Skeletal muscle tissue (tissue), 4 donors: ENCODE results near the gene DTX3. TPM values are rescaled to one million over a fixed set of nuclear protein-coding genes. Genes with fewer than 3 reads are reported as not detected.

ENCODE experiments used
- H3K27ac ChIP-seq: one replicate; pipeline ENCODE4 v1.7.0; 2013; ENCODE audit warnings: mild to moderate bottlenecking, low read depth, low read length, inconsistent platforms
- H3K27me3 ChIP-seq, 3 donors: one replicate each; pipeline ENCODE4 v1.7.0; 2013; ENCODE audit warnings: low read length in 3 of 3; ENCODE audit not compliant: control insufficient read depth in 3 of 3, insufficient read depth in 3 of 3
- H3K36me3 ChIP-seq, 3 donors: one replicate each; pipeline ENCODE4 v1.7.0; 2013; ENCODE audit warnings: low read length in 3 of 3; ENCODE audit not compliant: control insufficient read depth in 3 of 3, insufficient read depth in 3 of 3
- H3K4me1 ChIP-seq, 3 donors: one replicate each; pipeline ENCODE4 v1.7.0; 2013; ENCODE audit warnings: low read length in 3 of 3, mild to moderate bottlenecking in 3 of 3; ENCODE audit not compliant: control insufficient read depth in 3 of 3, insufficient read depth in 3 of 3
- H3K4me3 ChIP-seq, 3 donors: one replicate each; pipeline ENCODE4 v1.7.0; 2013; ENCODE audit warnings: low read length in 3 of 3
- H3K9ac ChIP-seq, 3 donors: one replicate each; pipeline ENCODE4 v1.7.0; 2013; ENCODE audit warnings: low read length in 3 of 3, mild to moderate bottlenecking in 3 of 3, moderate library complexity in 2 of 3, low read depth in 1 of 3
- H3K9me3 ChIP-seq, 3 donors: one replicate each; pipeline ENCODE4 v1.7.0; 2013; ENCODE audit warnings: low read length in 3 of 3; ENCODE audit not compliant: control insufficient read depth in 3 of 3
- total RNA-seq: library from RNA; depleted of rRNA; stranded (reverse); fragments of >200 nt; gene quantifications from one replicate; pipeline ENCODE4 v1.2.3, GENCODE V29; 2014
- donor health status: Osteomylitis.

Gene DTX3
- total RNA-seq, 1 donor from 2014 or later = 7.8 TPM

GRCh38 chr12:57611108-57611826 lies 6.6 kb downstream of the DTX3 start, which contains the start of gene ARHGEF25:
TSS of gene ARHGEF25 (plus strand) at chr12:57611435. CDS start at chr12:57611895, 460 bp downstream.
- H3K9me3 ChIP-seq = no peaks in the 10 kb centered on the region
- peaks cover 0 to 8% (median 6%) of the 10 kb centered on the region in 3 donors for H3K36me3 ChIP-seq
- H3K27me3 ChIP-seq = peaks cover 26 to 62% (median 53%) of the 10 kb centered on the region in 3 donors
- peak within 1 kb of the TSS; percentile 45 to 73 (median 51) for H3K9ac ChIP-seq
- peaks cover 11 to 24% (median 13%) of the 10 kb centered on the region in 3 donors for H3K4me1 ChIP-seq
- peak within 1 kb of the TSS; percentile 66 for H3K27ac ChIP-seq
- H3K4me3 ChIP-seq = peak within 1 kb of the TSS; percentile 52 to 64 (median 56)

- H3K27me3 ChIP-seq = peaks cover 26 to 65% (median 54%) of the 10 kb centered on the region in 3 donors
- H3K9me3 ChIP-seq = no peaks in the 10 kb centered on the region
- peaks cover 10 to 24% (median 13%) of the 10 kb centered on the region in 3 donors for H3K4me1 ChIP-seq
- peak overlapping the region; percentile 30 for H3K27ac ChIP-seq
- peak overlapping the region in 1 of 3 donors; percentile 54 for H3K9ac ChIP-seq
- H3K4me3 ChIP-seq = peak overlapping the region; percentile 26 to 41 (median 36)
- peaks cover 0 to 9% (median 8%) of the 10 kb centered on the region in 3 donors for H3K36me3 ChIP-seq
These were observed 7.4 kb downstream of the DTX3 start for GRCh38 chr12:57611827-57612710.

DNA sequence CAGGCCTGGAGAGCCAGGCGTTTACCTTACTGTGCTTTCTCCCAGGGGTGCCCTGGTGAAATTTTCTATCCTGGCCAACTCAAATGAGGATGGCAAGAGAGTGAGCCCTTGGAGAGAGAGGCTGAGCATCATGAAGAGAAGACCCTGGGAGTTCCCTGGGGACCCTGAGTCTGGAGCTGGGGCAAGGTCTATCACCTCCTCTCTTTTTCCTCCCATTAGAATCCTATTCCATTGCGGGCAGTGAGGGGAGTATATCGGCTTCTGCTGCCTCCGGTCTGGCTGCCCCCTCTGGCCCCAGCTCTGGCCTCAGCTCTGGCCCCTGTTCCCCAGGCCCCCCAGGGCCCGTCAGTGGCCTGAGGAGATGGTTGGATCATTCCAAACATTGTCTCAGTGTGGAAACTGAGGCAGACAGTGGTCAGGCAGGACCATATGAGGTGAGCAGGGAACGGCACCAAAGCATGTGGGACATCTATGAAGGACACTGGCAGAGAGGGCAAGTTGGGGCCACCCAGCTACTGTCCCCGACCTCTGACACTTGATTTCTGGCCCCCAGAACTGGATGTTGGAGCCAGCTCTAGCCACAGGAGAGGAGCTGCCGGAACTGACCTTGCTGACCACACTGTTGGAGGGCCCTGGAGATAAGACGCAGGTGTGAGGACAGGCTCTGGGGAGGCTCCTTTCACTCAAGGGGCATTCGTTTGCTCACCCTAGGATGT lies 8.2 kb downstream of the DTX3 start:
- Histone ChIP-seq H3K9ac (no peak overlapping the region), H3K4me3 (no peak overlapping the region), H3K27ac (no peak overlapping the region), H3K9me3 (no peaks in the 10 kb centered on the region), H3K36me3 (peaks cover 0 to 9% (median 8%) of the 10 kb centered on the region in 3 donors), H3K27me3 (peaks cover 33 to 65% (median 59%) of the 10 kb centered on the region in 3 donors), H3K4me1 (peaks cover 10 to 22% (median 13%) of the 10 kb centered on the region in 3 donors)

GRCh38 chr12:57613427-57614109 lies 8.9 kb downstream of the DTX3 start:
- H3K9ac ChIP-seq = no peak overlapping the region
- peaks cover 0 to 9% (median 5%) of the 10 kb centered on the region in 3 donors for H3K36me3 ChIP-seq
- no peak overlapping the region for H3K27ac ChIP-seq
- peaks cover 10 to 22% (median 10%) of the 10 kb centered on the region in 3 donors for H3K4me1 ChIP-seq
- H3K27me3 ChIP-seq = peaks cover 34 to 64% (median 63%) of the 10 kb centered on the region in 3 donors
- H3K9me3 ChIP-seq = no peaks in the 10 kb centered on the region
- H3K4me3 ChIP-seq = no peak overlapping the region

GRCh38 chr12:57614178-57614947 lies 9.7 kb downstream of the DTX3 start:
- Histone ChIP-seq H3K9me3 (no peaks in the 10 kb centered on the region), H3K36me3 (peaks cover 0 to 9% (median 5%) of the 10 kb centered on the region in 3 donors), H3K27me3 (peaks cover 41 to 67% (median 63%) of the 10 kb centered on the region in 3 donors), H3K4me1 (peaks cover 8 to 20% (median 10%) of the 10 kb centered on the region in 3 donors), H3K9ac (no peak overlapping the region), H3K4me3 (no peak overlapping the region), H3K27ac (no peak overlapping the region)

- Histone ChIP-seq H3K27me3 (peaks cover 48 to 73% (median 69%) of the 10 kb centered on the region in 3 donors), H3K4me1 (peaks cover 8 to 22% (median 15%) of the 10 kb centered on the region in 3 donors), H3K9ac (no peak overlapping the region), H3K4me3 (no peak overlapping the region), H3K36me3 (peaks cover 0 to 9% (median 5%) of the 10 kb centered on the region in 3 donors), H3K9me3 (no peaks in the 10 kb centered on the region), H3K27ac (no peak overlapping the region)
These were observed 10.4 kb downstream of the DTX3 start for GRCh38 chr12:57614948-57615500.

DNA sequence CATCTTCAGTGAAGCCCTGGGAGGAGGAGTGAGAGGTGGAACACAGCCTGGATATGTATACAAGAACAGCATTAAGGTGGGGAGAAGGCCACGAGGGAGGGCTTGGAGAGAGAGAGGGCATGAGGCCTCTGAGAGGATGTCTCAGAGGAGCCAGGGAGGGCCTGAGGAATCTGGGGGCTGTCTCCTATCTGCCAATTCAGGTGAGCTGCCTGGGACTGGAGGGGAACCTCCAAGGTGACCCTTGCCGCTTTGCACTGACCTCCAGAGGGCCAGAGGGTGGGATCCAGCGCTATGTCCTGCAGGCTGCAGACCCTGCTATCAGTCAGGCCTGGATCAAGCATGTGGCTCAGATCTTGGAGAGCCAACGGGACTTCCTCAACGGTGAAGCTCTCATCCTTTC lies 11.0 kb downstream of the DTX3 start:
- Histone ChIP-seq H3K9ac (no peak overlapping the region), H3K27ac (no peak overlapping the region), H3K4me3 (no peak overlapping the region), H3K9me3 (no peaks in the 10 kb centered on the region), H3K4me1 (peaks cover 4 to 21% (median 13%) of the 10 kb centered on the region in 3 donors), H3K36me3 (peaks cover 0 to 9% (median 5%) of the 10 kb centered on the region in 3 donors), H3K27me3 (peaks cover 54 to 75% (median 73%) of the 10 kb centered on the region in 3 donors)

GRCh38 chr12:57616383-57617101 lies 11.9 kb downstream of the DTX3 start:
- Histone ChIP-seq H3K9me3 (no peaks in the 10 kb centered on the region), H3K36me3 (peaks cover 0 to 9% (median 5%) of the 10 kb centered on the region in 3 donors), H3K27me3 (peaks cover 60 to 77% (median 77%) of the 10 kb centered on the region in 3 donors), H3K4me3 (no peak overlapping the region), H3K9ac (no peak overlapping the region), H3K27ac (no peak overlapping the region), H3K4me1 (peaks cover 8 to 27% (median 16%) of the 10 kb centered on the region in 3 donors)
